AG08396 (cell line): ENCODE measurements around the gene SULT1A2.
A peak's percentile ranks its signal among the peaks of the same experiment; 100 is the strongest.
"Not testable (repeated sequence)": the region's sequence is repeated elsewhere in the genome, so short reads cannot be mapped to it uniquely, and the experiment has no call there.

ENCODE experiments used
- DNase-seq: peaks from one replicate; pipeline ENCODE4 v3.0.0; 2012; ENCODE audit warnings: low spot score, mixed read lengths

The SULT1A2 gene

GRCh38 chr16:28558456-28558855 is 38.4 kb downstream of the SULT1A2 start:
- no peak for DNase-seq

DNA sequence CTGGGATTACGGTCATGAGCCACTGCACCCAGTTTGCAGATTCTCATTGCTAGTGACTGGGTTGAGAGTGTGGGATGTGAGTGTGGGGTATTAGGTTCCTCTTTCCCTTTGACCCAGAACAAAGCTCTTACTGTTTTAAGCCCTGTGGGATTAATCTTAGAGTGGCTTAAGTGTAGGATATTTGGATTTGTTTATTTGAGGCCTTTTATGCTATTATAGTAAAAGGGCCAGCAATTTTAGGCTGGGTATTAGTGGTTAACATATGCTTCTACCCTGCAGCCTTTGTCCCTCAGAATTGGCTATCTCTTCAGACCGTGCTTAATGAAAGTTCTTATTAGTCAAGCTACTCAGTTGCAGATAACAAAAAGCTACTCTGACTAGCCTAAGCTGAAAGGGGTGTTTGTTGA is 39.9 kb downstream of the SULT1A2 start:
- no peak for DNase-seq

GRCh38 chr16:28555561-28555960 is 41.3 kb downstream of the SULT1A2 start:
- no peak for DNase-seq

DNA sequence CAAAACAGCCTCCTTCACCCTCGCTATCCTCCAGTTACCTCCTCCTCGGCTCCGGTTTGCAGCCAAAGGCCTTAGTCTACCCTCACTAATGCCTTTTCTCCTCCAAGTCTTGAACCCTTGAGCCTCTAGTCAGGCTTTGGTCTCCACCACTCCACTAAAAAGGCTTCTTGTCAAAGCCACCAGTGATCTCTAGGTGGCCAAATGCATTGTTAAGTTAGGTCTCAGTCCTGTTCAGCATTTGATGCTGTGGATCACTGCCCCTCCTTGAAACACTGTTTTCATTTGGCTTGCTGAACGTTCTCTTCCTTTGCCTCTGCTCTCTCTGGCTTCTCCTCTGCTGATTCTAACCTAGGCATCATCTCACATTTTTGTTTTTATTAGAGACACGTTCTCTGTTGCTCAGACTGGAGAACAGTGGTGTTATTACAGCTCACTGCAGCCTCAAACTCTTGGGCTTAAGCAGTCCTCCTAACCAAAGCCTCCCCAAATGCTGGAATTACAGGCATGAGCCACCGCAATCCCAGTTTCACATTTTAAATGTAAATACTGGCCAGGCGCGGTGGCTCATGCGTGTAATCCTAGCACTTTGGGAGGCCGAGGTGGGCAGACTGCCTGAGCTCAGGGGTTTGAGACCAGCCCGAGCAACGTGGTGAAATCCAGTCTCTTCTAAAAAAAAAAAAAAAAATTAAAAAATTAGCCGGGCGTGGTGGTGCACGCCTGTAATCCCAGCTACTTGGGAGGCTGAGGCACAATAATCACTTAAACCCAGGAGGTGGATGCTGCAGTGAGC is 42.0 kb downstream of the SULT1A2 start:
- no peak for DNase-seq

- DNase-seq = peak; percentile 98
Observed at GRCh38 chr16:28553776-28554633, 42.8 kb downstream of the SULT1A2 start, which contains the start of gene SGF29. Gene SGF29, plus strand, starts transcription at chr16:28553920. Its CDS starts 27,150 bp downstream, at chr16:28581070.

GRCh38 chr16:28549301-28549899 is 47.5 kb downstream of the SULT1A2 start:
- no peak for DNase-seq

DNA sequence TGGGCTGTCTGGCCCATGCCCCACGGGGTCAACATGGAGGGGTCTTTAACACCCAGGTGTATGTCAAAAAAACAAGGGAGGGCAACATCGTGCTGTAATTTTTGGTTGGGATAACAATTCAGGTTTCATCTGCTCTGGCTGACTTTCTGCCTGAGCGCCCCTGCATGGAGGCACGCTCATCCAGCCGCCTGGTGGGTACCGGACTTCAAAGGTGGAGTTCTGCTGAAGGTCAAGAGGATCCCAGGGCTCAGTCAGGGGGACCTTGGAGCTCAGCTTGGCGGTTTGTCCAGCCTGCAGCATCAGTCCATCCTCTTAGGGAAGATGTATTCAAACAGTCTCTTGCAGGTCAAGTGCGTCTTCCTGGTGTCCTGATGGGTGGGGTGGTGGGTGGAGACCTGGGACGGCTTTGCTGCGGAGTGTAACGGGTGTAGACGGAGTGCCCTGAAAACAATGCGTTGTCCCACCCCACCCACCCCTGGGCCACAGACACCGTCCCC is 48.5 kb downstream of the SULT1A2 start:
- no peak for DNase-seq

DNA sequence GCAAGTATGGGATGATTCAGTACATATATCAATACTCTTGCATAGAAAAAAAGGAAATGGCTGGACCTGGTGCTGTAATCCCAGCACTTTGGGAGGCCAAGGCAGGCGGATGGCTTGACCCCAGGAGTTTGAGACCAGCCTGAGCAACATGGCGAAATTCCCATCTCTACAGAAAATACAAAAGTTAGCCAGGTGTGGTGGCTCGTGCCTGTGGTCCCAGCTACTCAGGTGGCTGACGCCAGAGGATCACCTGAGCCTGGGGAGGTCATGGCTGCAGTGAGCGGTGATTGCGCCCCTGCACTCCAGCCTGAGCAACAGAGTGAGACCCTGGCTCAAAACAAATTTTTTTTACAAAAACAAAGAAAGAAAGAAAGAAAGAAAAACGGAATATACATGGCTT is 50.2 kb downstream of the SULT1A2 start:
- no peak for DNase-seq

- DNase-seq = not testable (repeated sequence)
Observed at GRCh38 chr16:28545964-28546363, 50.9 kb downstream of the SULT1A2 start.

- no peak for DNase-seq
Observed at GRCh38 chr16:28544998-28545397, 51.9 kb downstream of the SULT1A2 start.

- DNase-seq = no peak
Observed at GRCh38 chr16:28543072-28543471, 53.8 kb downstream of the SULT1A2 start.

DNA sequence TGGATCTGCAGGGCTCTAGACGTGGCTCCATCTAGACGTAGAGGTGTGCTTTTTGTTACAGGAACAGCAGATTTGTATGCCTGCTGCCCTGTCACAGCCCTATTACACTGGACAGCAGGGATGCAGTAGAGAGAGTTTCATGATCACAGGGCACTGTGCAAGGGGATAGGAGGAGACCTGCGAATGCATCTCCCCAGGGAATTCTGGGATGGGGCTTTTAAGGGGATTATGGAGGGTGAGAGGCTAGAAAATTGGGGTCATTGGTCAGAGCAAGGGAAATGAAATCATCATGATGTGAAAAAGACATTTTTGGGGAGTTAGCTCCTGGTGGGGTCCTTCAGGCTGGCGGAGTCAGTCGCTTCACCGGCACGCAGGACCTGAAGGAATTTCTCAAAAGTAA is 54.2 kb downstream of the SULT1A2 start:
- DNase-seq = no peak
